Measurements from ENCODE around the gene SLC17A2. TPM values are rescaled to one million over a fixed set of nuclear protein-coding genes. Genes with fewer than 3 reads are reported as not detected.

SLC17A2 gene
- total RNA-seq, 1 donor from 2014 or later, result 27.6 TPM

DNA sequence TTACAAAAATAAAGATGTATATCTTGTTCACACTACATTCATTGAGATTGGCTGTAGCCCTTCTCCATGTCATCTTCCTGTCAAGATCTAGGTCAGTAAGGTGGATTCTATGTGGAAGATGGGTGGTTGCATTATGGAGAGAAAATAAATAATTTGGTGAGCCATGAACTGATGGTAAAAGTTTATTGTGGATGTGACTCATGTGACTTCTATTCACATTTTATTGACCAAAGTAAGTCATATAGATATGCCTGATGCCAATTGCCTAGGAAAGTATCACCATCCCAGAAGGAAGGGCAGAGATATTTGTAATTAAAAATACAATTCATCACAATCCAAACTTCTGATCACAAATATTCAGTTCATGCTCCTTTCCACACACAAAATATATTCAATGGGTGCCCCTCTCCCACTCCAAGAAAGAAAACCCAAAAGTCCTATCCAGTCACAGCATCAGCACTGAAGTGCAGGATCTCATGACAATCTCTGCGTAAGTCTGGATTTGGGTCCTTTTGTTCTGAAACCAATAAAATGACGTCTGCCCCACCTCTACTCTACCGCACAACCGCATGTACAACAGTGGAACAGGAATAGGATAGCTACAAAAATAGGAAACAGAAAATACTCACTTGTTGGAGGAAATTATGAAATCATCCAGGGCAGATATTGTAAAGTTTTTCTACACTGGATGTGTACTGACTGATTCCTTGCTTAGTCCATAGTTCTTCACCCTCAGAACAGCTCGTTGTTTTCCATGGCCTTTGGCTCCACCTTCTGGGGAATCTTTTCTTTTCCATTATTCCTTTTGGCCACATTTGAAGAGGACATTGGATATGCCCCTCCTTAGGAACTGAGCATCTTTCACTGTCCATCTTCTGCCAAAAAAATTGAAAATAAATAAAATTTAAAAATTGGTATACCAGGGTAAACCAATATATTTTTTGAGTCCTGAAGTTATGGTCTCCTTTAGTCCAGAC, 40.3 kb downstream of the SLC17A2 start:
- ATAC-seq, result peak; percentile 99
- DNase-seq (ENCODE audit: low spot score), result no peak

DNA sequence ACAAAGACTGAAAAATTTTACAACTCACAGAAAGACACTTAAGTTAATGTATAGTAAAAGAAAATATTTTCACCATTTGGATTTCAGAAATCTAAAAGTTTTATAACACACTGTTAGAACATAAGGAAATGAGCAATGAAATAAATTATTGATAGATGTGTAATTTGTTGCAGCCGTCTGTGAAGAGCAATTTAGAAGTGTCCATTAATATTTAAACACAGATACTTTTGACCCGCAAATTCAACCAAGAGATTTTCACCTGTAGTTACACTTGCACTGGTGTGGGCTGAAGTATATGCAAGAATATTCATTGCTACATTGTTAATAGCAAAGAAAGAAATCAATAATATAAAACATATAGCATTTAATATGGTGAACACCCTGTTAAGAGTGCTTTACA, 41.9 kb downstream of the SLC17A2 start:
- ATAC-seq, result no peak
- DNase-seq (ENCODE audit: low spot score), result no peak

DNA sequence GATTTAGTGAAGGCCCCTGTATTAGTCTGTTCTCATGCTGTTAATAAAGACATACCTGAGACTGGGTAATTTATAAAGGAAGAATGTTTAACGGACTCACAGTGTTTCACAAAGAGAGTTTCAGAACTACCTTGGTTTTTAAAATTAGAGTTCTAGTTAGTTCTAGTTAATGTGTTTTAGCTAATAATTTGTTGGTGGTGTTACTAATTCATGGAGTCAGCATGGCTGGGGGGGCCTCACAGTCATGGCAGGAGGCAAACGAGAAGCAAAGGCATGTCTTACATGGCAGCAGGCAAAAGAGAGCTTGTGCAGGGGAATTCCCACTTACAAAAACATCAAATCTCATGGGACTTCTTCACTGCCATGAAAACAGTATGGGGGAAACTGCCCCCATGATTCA, 44.4 kb downstream of the SLC17A2 start:
- no peak for ATAC-seq
- DNase-seq (ENCODE audit: low spot score), result no peak

DNA sequence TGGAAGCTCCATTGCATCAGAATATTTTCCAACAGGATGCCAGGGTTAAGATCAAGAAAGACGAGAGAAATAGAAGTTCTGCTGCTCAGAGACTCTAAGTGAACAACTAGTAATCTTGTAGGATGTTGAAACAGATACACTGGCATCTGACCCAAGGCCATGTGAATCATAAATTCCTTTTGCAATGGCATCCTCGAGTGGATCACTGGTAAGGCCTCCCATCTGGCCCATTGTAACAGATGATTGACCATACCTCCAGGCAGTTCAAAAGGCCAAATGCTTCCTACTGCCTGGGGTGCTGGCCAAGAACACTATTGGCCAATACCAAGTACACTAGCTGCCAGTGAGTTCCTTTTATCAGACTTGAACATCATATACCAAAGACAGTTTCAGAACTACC, 46.5 kb downstream of the SLC17A2 start:
- DNase-seq (ENCODE audit: low spot score) (peak; percentile 89), ATAC-seq (peak; percentile 81)

DNA sequence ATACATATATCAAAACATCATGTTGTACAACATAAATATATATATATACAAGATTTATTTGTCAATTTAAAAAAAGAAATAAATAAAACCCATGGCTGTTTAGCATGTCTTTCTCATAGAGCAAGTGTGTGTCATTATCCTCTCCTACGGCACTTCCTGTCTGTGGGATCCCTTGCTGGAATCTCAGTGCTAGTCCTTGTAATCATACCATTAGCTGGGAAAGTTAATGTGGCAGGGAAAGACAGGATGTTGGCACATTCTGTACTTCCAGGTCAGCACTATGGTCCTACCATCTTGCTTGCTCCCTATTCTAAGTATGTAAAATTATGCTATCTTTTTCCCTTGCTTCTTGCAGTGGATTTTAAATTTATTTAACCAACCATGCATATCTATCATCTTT, 47.0 kb downstream of the SLC17A2 start:
- DNase-seq (ENCODE audit: low spot score) (no peak), ATAC-seq (no peak)

DNA sequence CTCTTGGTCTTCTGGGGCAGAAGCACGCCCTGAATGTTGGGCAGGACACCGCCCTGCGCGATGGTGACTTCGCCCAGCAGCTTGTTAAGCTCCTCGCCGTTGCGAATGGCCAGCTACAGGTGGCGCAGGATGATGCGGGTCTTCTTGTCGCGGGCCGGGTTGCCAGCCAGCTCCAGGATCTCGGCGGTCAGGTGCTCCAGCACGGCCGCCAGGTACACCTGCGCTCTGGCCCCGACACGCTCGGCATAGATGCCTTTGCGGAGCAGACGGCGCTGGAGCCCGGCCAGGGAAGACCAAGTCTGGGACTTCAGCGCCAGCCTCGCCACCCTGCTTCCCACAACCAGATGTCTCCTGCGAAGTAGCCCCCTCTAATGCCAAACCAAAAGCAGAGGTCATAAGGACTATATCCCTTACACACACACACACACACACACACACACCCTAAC, 48.4 kb downstream of the SLC17A2 start:
- peak; percentile 85 for ATAC-seq
- peak; percentile 86 for DNase-seq (ENCODE audit: low spot score)

DNA sequence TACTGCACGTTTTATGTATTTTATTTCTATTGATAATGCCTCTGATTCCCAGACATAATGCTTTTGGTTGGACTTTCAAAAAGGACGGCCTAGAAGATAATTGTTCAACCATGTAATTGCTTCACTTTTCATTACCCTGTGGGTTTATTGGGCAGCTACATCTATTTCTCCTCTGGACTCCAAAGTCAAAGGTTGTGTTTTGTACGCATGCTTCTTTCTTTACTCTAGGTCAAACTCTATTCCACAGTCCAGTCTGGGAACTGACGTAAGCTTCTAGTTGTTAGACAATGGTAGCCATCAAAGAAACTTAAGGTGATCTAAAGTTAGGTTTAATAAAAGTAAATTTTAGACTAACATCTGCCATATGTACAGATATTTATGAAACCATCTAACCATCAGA, 49.9 kb downstream of the SLC17A2 start:
- DNase-seq (ENCODE audit: low spot score) (no peak), ATAC-seq (peak; percentile 40)

DNA sequence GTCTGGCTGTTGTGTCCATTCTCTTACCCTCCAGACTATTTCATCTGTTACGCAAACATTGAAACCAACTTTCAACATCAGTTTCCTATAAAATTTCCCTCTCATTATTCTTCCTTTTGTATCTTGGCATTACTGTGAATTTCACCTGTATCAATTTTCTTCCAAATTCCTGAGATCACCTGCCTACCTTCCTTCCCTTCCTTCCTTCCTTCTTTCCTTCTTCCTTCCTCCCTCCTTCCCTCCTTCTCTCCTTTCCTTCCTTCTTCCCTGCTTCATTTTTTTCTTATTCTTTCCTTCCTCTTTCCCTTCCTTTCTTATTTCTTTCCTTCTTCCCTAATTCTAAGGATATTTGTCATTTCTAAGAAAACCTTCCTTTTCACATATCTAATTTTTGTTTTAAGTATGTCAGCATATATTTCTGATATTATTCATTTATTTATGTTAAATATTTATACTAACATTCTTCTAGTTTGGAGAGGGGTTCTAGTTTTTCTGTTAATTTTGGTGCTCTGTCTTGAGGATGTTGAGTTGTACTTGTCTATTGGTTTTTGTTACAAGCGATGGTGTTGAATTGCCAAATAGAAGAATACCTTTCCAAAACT, 51.7 kb downstream of the SLC17A2 start:
- no peak for ATAC-seq
- DNase-seq (ENCODE audit: low spot score), result no peak

DNA sequence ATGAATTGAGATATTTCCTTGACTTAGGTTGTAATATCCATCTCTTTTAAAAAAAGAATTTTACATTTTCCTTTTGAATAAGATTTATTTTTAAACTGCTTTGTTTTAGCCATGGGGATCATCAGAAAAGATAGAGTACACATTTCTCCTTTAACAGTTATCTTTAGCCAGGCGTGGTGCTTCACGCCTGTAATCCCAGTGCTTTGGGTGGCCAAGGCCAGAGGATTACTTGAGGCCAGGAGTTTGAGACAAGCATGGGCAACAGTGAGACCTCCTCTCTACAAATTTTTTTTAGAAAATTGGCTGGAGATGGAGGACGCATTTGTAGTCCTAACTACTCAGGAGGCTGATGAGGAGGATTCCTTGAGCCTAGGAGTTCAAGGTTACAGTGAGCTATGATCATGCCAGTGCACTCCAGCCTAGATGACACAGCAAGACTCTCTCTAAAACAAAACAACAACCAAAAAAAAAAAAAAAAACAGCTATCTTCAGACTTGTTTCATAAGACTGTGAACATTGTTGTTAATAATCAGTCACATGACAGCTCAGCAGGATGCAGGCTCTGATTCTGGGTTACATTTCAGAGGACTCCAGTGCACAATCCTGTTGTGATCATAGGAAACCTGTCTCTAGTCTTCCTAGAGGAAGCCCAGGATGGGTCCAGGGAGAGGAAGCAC, 54.4 kb downstream of the SLC17A2 start:
- ATAC-seq (peak; percentile 18), DNase-seq (ENCODE audit: low spot score) (no peak)

DNA sequence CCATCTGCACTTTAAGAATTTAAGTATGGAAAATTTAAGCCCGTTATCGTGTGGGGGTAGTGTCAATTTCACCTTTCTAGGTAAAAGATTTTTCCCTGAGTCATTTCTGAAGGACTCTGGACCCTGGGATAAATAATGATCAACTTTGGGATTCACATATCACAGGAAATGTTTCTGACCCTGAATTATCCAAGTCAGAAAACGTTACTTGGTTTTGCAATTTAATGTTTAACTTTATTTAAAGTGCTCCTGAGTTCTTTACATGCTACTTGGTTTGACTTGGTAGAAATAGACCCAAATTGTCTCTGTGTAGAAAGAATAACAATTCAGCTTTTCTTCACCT, 55.0 kb downstream of the SLC17A2 start:
- DNase-seq (ENCODE audit: low spot score) (no peak), ATAC-seq (peak; percentile 75)

DNA sequence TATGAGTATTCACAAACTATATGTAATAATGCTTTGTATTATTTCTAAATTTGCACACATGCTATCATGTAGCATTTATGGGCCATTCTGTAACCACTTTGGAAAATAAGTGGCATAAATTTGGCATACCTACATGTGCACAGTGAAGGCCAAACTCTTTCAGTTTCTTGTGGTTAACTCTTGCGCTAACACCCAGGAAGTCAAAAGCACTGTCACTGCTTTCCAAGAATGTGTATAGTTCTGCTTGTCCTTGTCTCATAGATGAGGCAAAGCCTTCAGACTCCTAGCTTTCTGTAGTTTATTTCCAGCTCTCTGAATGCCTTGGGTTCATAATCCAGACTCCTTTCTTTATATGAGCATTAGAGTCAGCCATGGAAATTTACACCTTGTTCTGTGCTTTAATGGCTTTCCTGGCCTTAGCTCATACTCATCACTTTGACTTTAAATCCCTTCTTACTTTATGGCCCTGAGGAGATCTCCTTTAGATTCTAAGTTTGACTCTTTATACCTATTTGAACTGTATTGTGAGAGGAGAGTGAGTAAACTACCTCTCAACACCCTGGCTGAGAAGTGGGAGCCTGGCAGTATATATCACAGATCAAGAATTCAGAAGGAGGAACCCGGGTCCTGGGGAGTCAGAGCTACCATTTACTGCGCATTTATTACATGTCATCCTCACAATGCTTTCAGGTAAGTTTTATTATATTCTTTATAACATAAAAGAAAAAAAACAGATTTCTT, 55.5 kb downstream of the SLC17A2 start:
- ATAC-seq (peak; percentile 16), DNase-seq (ENCODE audit: low spot score) (no peak)

DNA sequence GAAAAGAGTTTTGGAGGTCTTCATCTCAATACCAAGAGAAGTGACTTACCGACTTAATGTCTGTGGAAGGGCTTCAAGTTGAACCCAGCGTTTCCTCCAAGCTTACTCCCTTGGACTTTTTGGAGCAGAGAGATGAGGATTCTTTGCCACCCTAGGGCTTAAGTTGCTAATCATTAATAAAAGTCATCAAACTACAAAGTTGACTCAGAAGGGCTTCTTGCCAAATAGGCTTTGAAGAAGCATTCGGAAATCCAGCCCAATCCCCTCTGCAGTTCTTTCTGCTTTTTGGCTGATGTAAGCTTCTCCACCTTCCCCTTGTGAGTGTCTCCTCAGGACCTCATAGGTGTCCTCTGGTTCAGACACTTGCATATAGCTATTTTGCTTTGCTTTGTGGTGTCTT, 56.4 kb downstream of the SLC17A2 start, which contains the start of gene SLC17A3:
TSS of gene SLC17A3 (minus strand) at position 126 of the 400 bp plus-strand sequence. CDS start 5,856 bp downstream, outside the sequence.
- ATAC-seq (peak; percentile 61), DNase-seq (ENCODE audit: low spot score) (no peak)

DNA sequence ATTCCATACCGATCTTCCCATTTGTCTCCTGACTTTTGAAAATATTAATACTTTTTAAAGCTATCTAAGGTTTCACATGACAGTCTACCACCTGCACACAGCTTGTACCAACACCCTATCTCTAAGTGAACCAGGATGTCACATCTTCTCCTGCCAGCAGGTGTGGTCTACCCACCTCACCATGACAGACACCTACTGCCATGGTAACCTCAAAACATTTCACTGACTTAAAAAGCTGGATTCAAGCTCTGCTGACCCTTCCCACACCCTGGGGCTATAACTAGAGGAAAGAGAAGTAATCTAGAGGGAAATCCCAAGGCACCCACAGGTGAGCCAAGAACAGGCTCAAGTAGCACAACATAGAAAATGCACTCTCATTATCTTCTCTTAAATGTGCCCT, 57.7 kb downstream of the SLC17A2 start:
- ATAC-seq (no peak), DNase-seq (ENCODE audit: low spot score) (no peak)

DNA sequence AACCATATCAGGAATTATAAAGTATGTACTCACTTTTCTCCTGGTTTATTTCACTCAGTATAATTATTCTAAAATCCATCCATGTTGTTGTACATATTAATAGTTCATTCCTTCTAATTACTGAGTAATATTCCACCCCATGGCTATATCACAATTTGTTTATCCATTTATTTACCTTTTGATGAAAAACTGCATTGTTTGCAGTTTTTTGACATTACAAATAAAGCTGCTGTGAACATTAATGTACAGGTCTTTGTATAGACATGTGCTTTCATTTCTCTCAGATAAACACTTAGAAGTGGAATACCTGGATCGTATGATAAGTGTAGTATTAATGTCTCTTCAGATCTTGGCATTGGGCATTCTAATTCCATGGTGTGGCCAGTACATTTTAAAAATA, 60.7 kb downstream of the SLC17A2 start:
- ATAC-seq (no peak), DNase-seq (ENCODE audit: low spot score) (no peak)

DNA sequence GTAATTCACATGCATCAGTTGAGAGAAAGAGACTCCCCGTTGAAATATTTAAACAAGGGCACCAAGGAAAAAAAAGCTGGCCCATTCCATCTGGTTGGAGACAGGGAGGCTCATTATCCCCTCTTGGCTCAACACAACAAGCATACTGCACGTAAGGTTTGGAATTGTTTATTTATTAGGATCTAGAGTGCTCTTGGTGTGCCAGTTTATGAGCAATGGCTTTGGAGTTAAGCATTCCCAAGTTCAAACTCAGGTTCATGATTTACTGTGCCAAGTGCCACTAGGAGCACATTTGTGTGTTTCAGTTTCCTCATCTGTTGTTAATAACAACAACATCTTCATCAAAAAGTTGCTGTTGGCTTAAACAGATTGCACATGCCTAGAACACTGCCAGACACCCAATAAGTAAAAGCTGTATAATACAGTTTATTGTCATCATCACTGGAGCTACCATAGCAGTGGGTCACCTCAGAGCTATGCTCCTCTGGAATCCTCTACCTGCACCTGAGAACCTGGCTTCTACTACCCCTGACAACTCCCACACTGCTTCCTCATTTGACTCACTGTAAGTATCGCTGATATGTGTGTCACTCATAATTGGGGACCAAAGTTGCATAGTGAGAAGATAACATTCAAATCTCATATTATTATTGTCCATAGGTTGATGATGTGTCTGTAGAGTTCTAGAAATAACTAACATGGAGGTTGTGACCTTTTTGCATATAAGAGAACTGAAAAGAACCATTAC, 61.9 kb downstream of the SLC17A2 start:
- no peak for DNase-seq (ENCODE audit: low spot score)
- ATAC-seq, result no peak

DNA sequence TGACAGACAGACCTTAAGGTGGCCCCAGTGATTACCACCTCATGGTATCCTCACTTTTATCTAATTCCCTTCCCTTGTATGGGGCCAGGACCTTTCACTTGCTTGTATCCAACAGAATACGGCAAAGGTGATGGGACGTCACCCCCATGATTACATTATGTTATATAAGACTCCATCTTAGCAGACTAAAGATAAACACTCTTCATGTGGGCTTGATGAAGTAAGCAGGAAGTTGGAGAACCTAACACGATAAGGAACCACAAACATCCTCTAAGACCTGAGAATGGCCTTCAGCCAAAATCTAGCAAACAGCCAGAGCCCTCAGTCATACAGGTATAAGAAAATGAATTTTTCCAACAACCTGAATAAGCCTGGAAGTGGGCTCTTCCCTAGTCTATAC, 64.5 kb downstream of the SLC17A2 start:
- ATAC-seq (no peak), DNase-seq (ENCODE audit: low spot score) (no peak)

DNA sequence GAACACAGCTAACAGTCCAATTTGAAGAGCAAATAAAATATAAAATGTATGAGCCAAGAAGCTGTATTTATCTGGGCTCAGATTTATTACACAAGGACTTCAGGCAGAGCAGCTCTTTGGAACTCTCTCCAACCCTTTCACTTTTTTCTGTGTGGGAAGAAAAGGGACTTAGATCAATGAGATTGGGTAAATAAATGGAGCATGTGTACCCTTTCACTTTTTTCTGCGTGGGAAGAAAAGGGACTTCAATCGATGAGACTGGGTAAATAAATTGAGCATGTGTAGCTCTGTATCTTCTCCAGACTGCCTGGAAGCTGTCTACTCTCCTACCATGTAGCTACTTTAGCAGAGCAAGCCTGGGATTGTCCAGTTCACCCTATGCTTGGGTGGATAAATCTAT, 67.1 kb downstream of the SLC17A2 start:
- no peak for DNase-seq (ENCODE audit: low spot score)
- peak; percentile 86 for ATAC-seq

All from left lobe of liver (tissue), 2 donors.